ENCODE data around the gene PRAC1. TPM values are rescaled to one million over a fixed set of nuclear protein-coding genes. Genes with fewer than 3 reads are reported as not detected.
"Not testable (repeated sequence)": the region's sequence is repeated elsewhere in the genome, so short reads cannot be mapped to it uniquely, and the experiment has no call there.

The PRAC1 gene
- polyA plus RNA-seq, 1 donor: not detected

GRCh38 chr17:48726916-48727286 lies 4.6 kb upstream of the PRAC1 start:
- DNase-seq (ENCODE audit: low read depth): no peak

GRCh38 chr17:48726114-48726915 lies 4.0 kb upstream of the PRAC1 start:
- no peak for DNase-seq (ENCODE audit: low read depth)

- no peak for DNase-seq (ENCODE audit: low read depth)
These were observed 3.2 kb upstream of the PRAC1 start for GRCh38 chr17:48725288-48726064.

GRCh38 chr17:48725004-48725287 lies 2.6 kb upstream of the PRAC1 start:
- DNase-seq (ENCODE audit: low read depth): no peak

- DNase-seq (ENCODE audit: low read depth): no peak
These were observed 2.1 kb upstream of the PRAC1 start for GRCh38 chr17:48724251-48725003.

- no peak for DNase-seq (ENCODE audit: low read depth)
These were observed 1.3 kb upstream of the PRAC1 start for GRCh38 chr17:48723423-48724250.

GRCh38 chr17:48722915-48723422 lies 651 bp upstream of the PRAC1 start, which contains the start of gene PRAC2:
TSS of gene PRAC2 (plus strand) at chr17:48723185. CDS start at chr17:48724411, 1,226 bp downstream.
- DNase-seq (ENCODE audit: low read depth): no peak

- DNase-seq (ENCODE audit: low read depth): no peak
These were observed 1.3 kb downstream of the PRAC1 start for GRCh38 chr17:48721009-48721402.

- DNase-seq (ENCODE audit: low read depth): no peak
These were observed 1.9 kb downstream of the PRAC1 start for GRCh38 chr17:48720266-48721008.

GRCh38 chr17:48719642-48720265 lies 2.6 kb downstream of the PRAC1 start:
- no peak for DNase-seq (ENCODE audit: low read depth)

- no peak for DNase-seq (ENCODE audit: low read depth)
These were observed 3.3 kb downstream of the PRAC1 start for GRCh38 chr17:48718761-48719641.

- DNase-seq (ENCODE audit: low read depth): no peak
These were observed 4.0 kb downstream of the PRAC1 start for GRCh38 chr17:48718227-48718760.

- DNase-seq (ENCODE audit: low read depth): no peak
These were observed 4.7 kb downstream of the PRAC1 start for GRCh38 chr17:48717367-48718226.

GRCh38 chr17:48716549-48716948 lies 5.8 kb downstream of the PRAC1 start:
- DNase-seq (ENCODE audit: low read depth): not testable (repeated sequence)

GRCh38 chr17:48715496-48716399 lies 6.6 kb downstream of the PRAC1 start:
- DNase-seq (ENCODE audit: low read depth): no peak

- DNase-seq (ENCODE audit: low read depth): no peak
These were observed 11.2 kb downstream of the PRAC1 start for GRCh38 chr17:48711128-48711527.
